ENCODE results near the gene STEAP1B. TPM values are rescaled to one million over a fixed set of nuclear protein-coding genes. Genes with fewer than 3 reads are reported as not detected.

Gene STEAP1B
- total and polyA plus RNA-seq, 4 donors, result 0.06 to 0.28 (median 0.08) TPM; not detected in 1

DNA sequence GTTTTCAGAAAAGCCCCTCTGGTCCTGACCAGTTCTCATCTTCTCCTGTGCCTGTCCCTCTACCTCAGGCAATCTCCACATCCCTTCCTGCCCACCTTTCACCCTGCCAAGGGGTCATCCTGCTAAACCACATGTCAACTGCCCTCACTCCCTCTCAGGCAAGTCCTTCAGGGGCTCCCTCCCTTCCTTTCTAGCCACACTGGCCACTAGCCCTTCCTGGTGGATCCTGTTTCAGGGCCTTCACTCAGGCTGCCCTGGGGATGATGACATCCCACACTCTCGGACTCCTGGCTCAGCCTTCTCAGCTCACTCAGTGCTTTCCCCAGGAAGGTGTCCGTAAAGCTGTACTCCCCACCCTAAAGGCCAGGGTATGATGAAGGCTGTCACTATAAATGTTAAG lies 13.4 kb downstream of the STEAP1B start:
- Histone ChIP-seq H3K36me3 (ENCODE audit: control insufficient read depth in 4 of 4, insufficient read depth in 3 of 4, low read depth in 1 of 4, low read length in 3 of 4) (no peaks in the 10 kb centered on the region), H3K27me3 (ENCODE audit: control insufficient read depth in 4 of 4, insufficient read depth in 4 of 4, low read length in 3 of 4) (peaks cover 0 to 2% (median 0%) of the 10 kb centered on the region in 4 donors), H3K4me1 (ENCODE audit: control insufficient read depth in 4 of 4, insufficient read depth in 4 of 4, low read length in 3 of 4) (no peaks in the 10 kb centered on the region), H3K27ac (ENCODE audit: low read depth in 1 of 2, low read length in 2 of 2) (no peak overlapping the region), H3K4me3 (ENCODE audit: low read depth in 1 of 3, low read length in 3 of 3) (no peak overlapping the region), H3K9ac (ENCODE audit: low read depth in 1 of 2, low read length in 2 of 2) (no peak overlapping the region), H3K9me3 (ENCODE audit: control insufficient read depth in 4 of 4, low read length in 3 of 4) (no peaks in the 10 kb centered on the region)
- WGBS, result 87% methylated on average over 2 of the region's 2 CpGs
- TF ChIP-seq EGR1 (IDR thresholded peaks at IDR 0.05; ENCODE audit: low read depth in 2 of 2) (no peak), HNF4A (conservative IDR thresholded peaks at IDR 0.05) (no peak)
- TF ChIP-seq, protein P1, sequence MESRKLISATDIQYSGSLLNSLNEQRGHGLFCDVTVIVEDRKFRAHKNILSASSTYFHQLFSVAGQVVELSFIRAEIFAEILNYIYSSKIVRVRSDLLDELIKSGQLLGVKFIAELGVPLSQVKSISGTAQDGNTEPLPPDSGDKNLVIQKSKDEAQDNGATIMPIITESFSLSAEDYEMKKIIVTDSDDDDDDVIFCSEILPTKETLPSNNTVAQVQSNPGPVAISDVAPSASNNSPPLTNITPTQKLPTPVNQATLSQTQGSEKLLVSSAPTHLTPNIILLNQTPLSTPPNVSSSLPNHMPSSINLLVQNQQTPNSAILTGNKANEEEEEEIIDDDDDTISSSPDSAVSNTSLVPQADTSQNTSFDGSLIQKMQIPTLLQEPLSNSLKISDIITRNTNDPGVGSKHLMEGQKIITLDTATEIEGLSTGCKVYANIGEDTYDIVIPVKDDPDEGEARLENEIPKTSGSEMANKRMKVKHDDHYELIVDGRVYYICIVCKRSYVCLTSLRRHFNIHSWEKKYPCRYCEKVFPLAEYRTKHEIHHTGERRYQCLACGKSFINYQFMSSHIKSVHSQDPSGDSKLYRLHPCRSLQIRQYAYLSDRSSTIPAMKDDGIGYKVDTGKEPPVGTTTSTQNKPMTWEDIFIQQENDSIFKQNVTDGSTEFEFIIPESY (IDR thresholded peaks at IDR 0.05), result no peak
- TF ChIP-seq, protein P2, sequence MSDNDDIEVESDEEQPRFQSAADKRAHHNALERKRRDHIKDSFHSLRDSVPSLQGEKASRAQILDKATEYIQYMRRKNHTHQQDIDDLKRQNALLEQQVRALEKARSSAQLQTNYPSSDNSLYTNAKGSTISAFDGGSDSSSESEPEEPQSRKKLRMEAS (IDR thresholded peaks at IDR 0.05), result no peak
- TF ChIP-seq, protein P3, sequence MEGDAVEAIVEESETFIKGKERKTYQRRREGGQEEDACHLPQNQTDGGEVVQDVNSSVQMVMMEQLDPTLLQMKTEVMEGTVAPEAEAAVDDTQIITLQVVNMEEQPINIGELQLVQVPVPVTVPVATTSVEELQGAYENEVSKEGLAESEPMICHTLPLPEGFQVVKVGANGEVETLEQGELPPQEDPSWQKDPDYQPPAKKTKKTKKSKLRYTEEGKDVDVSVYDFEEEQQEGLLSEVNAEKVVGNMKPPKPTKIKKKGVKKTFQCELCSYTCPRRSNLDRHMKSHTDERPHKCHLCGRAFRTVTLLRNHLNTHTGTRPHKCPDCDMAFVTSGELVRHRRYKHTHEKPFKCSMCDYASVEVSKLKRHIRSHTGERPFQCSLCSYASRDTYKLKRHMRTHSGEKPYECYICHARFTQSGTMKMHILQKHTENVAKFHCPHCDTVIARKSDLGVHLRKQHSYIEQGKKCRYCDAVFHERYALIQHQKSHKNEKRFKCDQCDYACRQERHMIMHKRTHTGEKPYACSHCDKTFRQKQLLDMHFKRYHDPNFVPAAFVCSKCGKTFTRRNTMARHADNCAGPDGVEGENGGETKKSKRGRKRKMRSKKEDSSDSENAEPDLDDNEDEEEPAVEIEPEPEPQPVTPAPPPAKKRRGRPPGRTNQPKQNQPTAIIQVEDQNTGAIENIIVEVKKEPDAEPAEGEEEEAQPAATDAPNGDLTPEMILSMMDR (IDR thresholded peaks at IDR 0.05; ENCODE audit: low read depth, low read length, missing input control), result no peak
- DNase-seq (ENCODE audit: low spot score), result no peak

DNA sequence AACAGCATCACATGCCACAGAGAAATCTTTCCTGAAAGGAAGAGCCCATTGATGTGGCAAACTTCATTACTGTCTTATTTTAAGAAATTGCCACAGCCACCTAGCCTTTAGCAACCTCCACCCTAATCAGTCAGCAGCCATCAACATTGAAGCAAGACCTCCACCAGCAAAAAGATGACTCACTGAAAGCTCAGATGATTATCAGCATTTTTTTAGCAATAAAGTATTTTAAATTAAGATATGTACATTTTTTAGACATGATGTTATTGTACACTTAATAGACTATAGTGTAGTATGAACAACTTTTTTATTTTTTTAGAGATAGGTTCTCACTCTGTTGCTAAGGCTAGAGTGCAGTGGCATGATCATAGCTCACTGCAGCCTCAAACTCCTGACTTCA lies 14.8 kb downstream of the STEAP1B start:
- Histone ChIP-seq H3K27me3 (ENCODE audit: control insufficient read depth in 4 of 4, insufficient read depth in 4 of 4, low read length in 3 of 4) (peaks cover 0 to 2% (median 0%) of the 10 kb centered on the region in 4 donors), H3K9ac (ENCODE audit: low read depth in 1 of 2, low read length in 2 of 2) (no peak overlapping the region)
- TF ChIP-seq EGR1 (IDR thresholded peaks at IDR 0.05; ENCODE audit: low read depth in 2 of 2), result no peak
- no peak for TF ChIP-seq GABPA (IDR thresholded peaks at IDR 0.05 in 1 of 2, conservative IDR thresholded peaks at IDR 0.05 in 1 of 2)
- TF ChIP-seq, protein P3 (IDR thresholded peaks at IDR 0.05; ENCODE audit: low read depth, low read length, missing input control), result no peak
- TF ChIP-seq, protein P4, sequence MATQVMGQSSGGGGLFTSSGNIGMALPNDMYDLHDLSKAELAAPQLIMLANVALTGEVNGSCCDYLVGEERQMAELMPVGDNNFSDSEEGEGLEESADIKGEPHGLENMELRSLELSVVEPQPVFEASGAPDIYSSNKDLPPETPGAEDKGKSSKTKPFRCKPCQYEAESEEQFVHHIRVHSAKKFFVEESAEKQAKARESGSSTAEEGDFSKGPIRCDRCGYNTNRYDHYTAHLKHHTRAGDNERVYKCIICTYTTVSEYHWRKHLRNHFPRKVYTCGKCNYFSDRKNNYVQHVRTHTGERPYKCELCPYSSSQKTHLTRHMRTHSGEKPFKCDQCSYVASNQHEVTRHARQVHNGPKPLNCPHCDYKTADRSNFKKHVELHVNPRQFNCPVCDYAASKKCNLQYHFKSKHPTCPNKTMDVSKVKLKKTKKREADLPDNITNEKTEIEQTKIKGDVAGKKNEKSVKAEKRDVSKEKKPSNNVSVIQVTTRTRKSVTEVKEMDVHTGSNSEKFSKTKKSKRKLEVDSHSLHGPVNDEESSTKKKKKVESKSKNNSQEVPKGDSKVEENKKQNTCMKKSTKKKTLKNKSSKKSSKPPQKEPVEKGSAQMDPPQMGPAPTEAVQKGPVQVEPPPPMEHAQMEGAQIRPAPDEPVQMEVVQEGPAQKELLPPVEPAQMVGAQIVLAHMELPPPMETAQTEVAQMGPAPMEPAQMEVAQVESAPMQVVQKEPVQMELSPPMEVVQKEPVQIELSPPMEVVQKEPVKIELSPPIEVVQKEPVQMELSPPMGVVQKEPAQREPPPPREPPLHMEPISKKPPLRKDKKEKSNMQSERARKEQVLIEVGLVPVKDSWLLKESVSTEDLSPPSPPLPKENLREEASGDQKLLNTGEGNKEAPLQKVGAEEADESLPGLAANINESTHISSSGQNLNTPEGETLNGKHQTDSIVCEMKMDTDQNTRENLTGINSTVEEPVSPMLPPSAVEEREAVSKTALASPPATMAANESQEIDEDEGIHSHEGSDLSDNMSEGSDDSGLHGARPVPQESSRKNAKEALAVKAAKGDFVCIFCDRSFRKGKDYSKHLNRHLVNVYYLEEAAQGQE (IDR thresholded peaks at IDR 0.05), result no peak
- TF ChIP-seq JUND (IDR thresholded peaks at IDR 0.05), result no peak
- TF ChIP-seq, protein P2 (IDR thresholded peaks at IDR 0.05), result no peak
- no peak for TF ChIP-seq RAD21 (IDR thresholded peaks at IDR 0.05)
- no peak for TF ChIP-seq SP1 (IDR thresholded peaks at IDR 0.05)
- TF ChIP-seq, protein P1 (IDR thresholded peaks at IDR 0.05), result no peak
- TF ChIP-seq NR2F2 (IDR thresholded peaks at IDR 0.05), result no peak
- TF ChIP-seq, protein P5, sequence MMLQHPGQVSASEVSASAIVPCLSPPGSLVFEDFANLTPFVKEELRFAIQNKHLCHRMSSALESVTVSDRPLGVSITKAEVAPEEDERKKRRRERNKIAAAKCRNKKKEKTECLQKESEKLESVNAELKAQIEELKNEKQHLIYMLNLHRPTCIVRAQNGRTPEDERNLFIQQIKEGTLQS (IDR thresholded peaks at IDR 0.05), result no peak
- TF ChIP-seq FOXA2 (IDR thresholded peaks at IDR 0.05), result no peak
- TF ChIP-seq TAF1 (conservative IDR thresholded peaks at IDR 0.05), result no peak
- no peak for TF ChIP-seq HNF4A (conservative IDR thresholded peaks at IDR 0.05)
- no peak for TF ChIP-seq RXRA (IDR thresholded peaks at IDR 0.05)

More for the DNA sequence above, 14.8 kb downstream of the STEAP1B start:
- Histone ChIP-seq H3K4me1 (ENCODE audit: control insufficient read depth in 4 of 4, insufficient read depth in 4 of 4, low read length in 3 of 4) (no peaks in the 10 kb centered on the region), H3K9me3 (ENCODE audit: control insufficient read depth in 4 of 4, low read length in 3 of 4) (no peaks in the 10 kb centered on the region), H3K4me3 (ENCODE audit: low read depth in 1 of 3, low read length in 3 of 3) (no peak overlapping the region), H3K27ac (ENCODE audit: low read depth in 1 of 2, low read length in 2 of 2) (no peak overlapping the region), H3K36me3 (ENCODE audit: control insufficient read depth in 4 of 4, insufficient read depth in 3 of 4, low read depth in 1 of 4, low read length in 3 of 4) (no peaks in the 10 kb centered on the region)
- DNase-seq (ENCODE audit: low spot score), result no peak

Data from liver (tissue), 9 donors.